Endothelial cell of umbilical vein (primary cell): ENCODE results near the gene CMIP. TPM values are rescaled to one million over a fixed set of nuclear protein-coding genes. Genes with fewer than 3 reads are reported as not detected.

Experiments used
- BruUV-seq: library from RNA; stranded (reverse); fragments of 400-500 nt; replicated peaks from 2 replicates; lab custom pipeline; 2021; lab: Mats Ljungman, UMichigan
- CTCF ChIA-PET: fragments of 300-600, 350-600 bp; sonication (Branson Sonifier 250); formaldehyde crosslinking; loops from one replicate; lab custom pipeline; 2021; ENCODE audit warnings: antibody characterized with exemption, inconsistent platforms; lab: Charles Lee
- POLR2A ChIA-PET: fragments of 300-600, 350-600 bp; sonication (Branson Sonifier 250); formaldehyde crosslinking; loops from one replicate; lab custom pipeline; 2021; ENCODE audit warnings: antibody characterized with exemption, inconsistent platforms; lab: Charles Lee
- DNase-seq: peaks from one replicate; pipeline ENCODE4 v3.0.0-alpha.2; 2011; ENCODE audit warnings: low read depth, low spot score
- FAIRE-seq: peaks from 2 replicates; lab custom pipeline; 2011; peaks lifted over from hg19 to GRCh38; lab: Jason Lieb, UNC
- H2AFZ ChIP-seq: 2 replicates; pipeline ENCODE4 v1.6.0; 2012; ENCODE audit warnings: low read depth, low read length, control low read depth, inconsistent platforms
- H3K27ac ChIP-seq: 2 replicates; pipeline ENCODE4 v1.5.1; 2011; ENCODE audit warnings: low read depth, mild to moderate bottlenecking, control low read depth, low read length, moderate library complexity; ENCODE audit not compliant: insufficient read depth
- H3K27me3 ChIP-seq, 2 experiments: 2 replicates each; pipeline versions ENCODE4 v1.6.0 to v1.6.1; 2011; ENCODE audit warnings: low read length in 2 of 2, mixed read lengths in 1 of 2; ENCODE audit not compliant: control insufficient read depth in 2 of 2, insufficient read depth in 2 of 2
- H3K36me3 ChIP-seq, 2 experiments: 2 replicates in 1 of 2; 3 replicates in 1 of 2; pipeline ENCODE4 v1.5.1; 2011; ENCODE audit warnings: low read length in 2 of 2, mild to moderate bottlenecking in 1 of 2, moderate library complexity in 1 of 2; ENCODE audit not compliant: control insufficient read depth in 2 of 2, insufficient read depth in 2 of 2; ENCODE audit errors: extremely low read depth in 1 of 2
- H3K4me1 ChIP-seq: 3 replicates; pipeline ENCODE4 v1.5.1; 2011; ENCODE audit warnings: mild to moderate bottlenecking, low read length; ENCODE audit not compliant: control insufficient read depth, insufficient read depth; ENCODE audit errors: extremely low read depth
- H3K4me2 ChIP-seq: 2 replicates; pipeline ENCODE4 v1.6.1; 2011; ENCODE audit warnings: low read length, control low read depth, mixed read lengths; ENCODE audit not compliant: insufficient read depth
- H3K4me3 ChIP-seq, 3 experiments: fragments of 200-600 bp in 1 of 3; sonication (generic), shearing (Covaris generic) in 1 of 3; replicated peaks in 1 of 3; 2 replicates each; pipeline ENCODE4 v1.5.1; 2011 to 2016; ENCODE audit warnings: control low read depth in 3 of 3, low read length in 3 of 3, mild to moderate bottlenecking in 2 of 3, inconsistent platforms in 1 of 3, low read depth in 1 of 3, moderate library complexity in 1 of 3; ENCODE audit not compliant: insufficient read depth in 1 of 3
- H3K79me2 ChIP-seq: 2 replicates; pipeline ENCODE4 v1.6.0; 2012; ENCODE audit warnings: low read length, inconsistent platforms; ENCODE audit not compliant: control insufficient read depth, insufficient read depth
- H3K9ac ChIP-seq: replicated peaks from 2 replicates; pipeline ENCODE3; 2011; ENCODE audit warnings: low read length, control low read depth; ENCODE audit not compliant: insufficient read depth; ENCODE audit errors: extremely low read depth
- H3K9me1 ChIP-seq: replicated peaks from 3 replicates; pipeline ENCODE4 v1.6.0; 2011; ENCODE audit warnings: mild to moderate bottlenecking, low read length; ENCODE audit not compliant: control insufficient read depth, insufficient read depth; ENCODE audit errors: extremely low read depth
- H3K9me3 ChIP-seq: replicated peaks from 2 replicates; pipeline ENCODE4 v1.5.1; 2012; ENCODE audit warnings: low read length, inconsistent platforms; ENCODE audit not compliant: control insufficient read depth, insufficient read depth
- H4K20me1 ChIP-seq: replicated peaks from 2 replicates; pipeline ENCODE3; 2011; ENCODE audit warnings: mild to moderate bottlenecking, low read length; ENCODE audit not compliant: control insufficient read depth, insufficient read depth; ENCODE audit errors: extremely low read depth
- EZH2 ChIP-seq: IDR thresholded peaks from 2 replicates; pipeline ENCODE4 v1.6.1; 2012; ENCODE audit warnings: borderline replicate concordance, low read depth, mild to moderate bottlenecking, moderate library complexity, low read length, inconsistent platforms; ENCODE audit not compliant: severe bottlenecking
- FOS ChIP-seq: IDR thresholded peaks from 2 replicates; pipeline ENCODE4 v1.6.1; 2011; ENCODE audit warnings: mild to moderate bottlenecking, low read length, moderate library complexity, borderline replicate concordance; ENCODE audit not compliant: insufficient read depth
- GATA2 ChIP-seq: IDR thresholded peaks from 2 replicates; pipeline ENCODE4 v1.7.0; 2011; ENCODE audit warnings: low read depth, mild to moderate bottlenecking, moderate library complexity, mixed read lengths, low read length; ENCODE audit not compliant: insufficient read length, insufficient read depth
- JUN ChIP-seq: IDR thresholded peaks from 2 replicates; pipeline ENCODE4 v1.6.1; 2011; ENCODE audit warnings: borderline replicate concordance, low read depth; ENCODE audit not compliant: insufficient read length, insufficient read depth
- MYC ChIP-seq: IDR thresholded peaks from one replicate; pipeline ENCODE4 v1.6.1; 2011; ENCODE audit warnings: mild to moderate bottlenecking, low read depth, low read length
- POLR2A ChIP-seq: IDR thresholded peaks from 2 replicates; pipeline ENCODE4 v1.6.1; 2012; ENCODE audit warnings: low read depth, mild to moderate bottlenecking, control low read depth, low read length
- POLR2AphosphoS5 ChIP-seq: IDR thresholded peaks from 2 replicates; pipeline ENCODE4 v1.6.1; 2012; ENCODE audit warnings: low read depth, mild to moderate bottlenecking, control low read depth, low read length, moderate library complexity; ENCODE audit not compliant: insufficient read depth
- dilution Hi-C: fragments of 300-500 bp; cut with MboI; formaldehyde crosslinking; loops from one replicate; pipeline ENCODE4 v1.15.0; 2019; ENCODE audit warnings: low sequenced_read_pairs; ENCODE audit not compliant: extremely low pct_ligation_motif_present
- intact Hi-C: fragments of 100-400 bp; cut with micrococcal nuclease; formaldehyde crosslinking; loops from one replicate; pipeline ENCODE4 v1.10.0; 2022
- polyA plus RNA-seq, 4 experiments: library from polyadenylated mRNA; depleted of rRNA in 3 of 4; stranded (reverse) in 3 of 4; unstranded in 1 of 4; fragments of >200 nt; gene quantifications; 2 replicates each; pipeline versions ENCODE4 v1.2.1 to v1.2.3, GENCODE V29; 2011 to 2012; ENCODE audit warnings: missing spikeins in 1 of 4
- total RNA-seq: library from RNA; stranded (reverse); gene quantifications from 2 replicates; pipeline ENCODE4 v1.2.3, GENCODE V29; 2021
- TF ChIP-seq, protein P1 (sequence below), 2 donors: IDR thresholded peaks; 1 replicate in 1 of 2; 2 replicates in 1 of 2; pipeline ENCODE4 v1.5.1; 2011; ENCODE audit warnings: low read length in 2 of 2, mild to moderate bottlenecking in 2 of 2, moderate library complexity in 2 of 2, control low read depth in 1 of 2, inconsistent platforms in 1 of 2, low read depth in 1 of 2; ENCODE audit not compliant: insufficient read depth in 1 of 2; ENCODE audit errors: extremely low read depth in 1 of 2

The CMIP gene
- total and polyA plus RNA-seq, 2 donors (not counting 3 experiments of a cell fraction or from before 2014, with no cell fraction given), result 29.0 to 101 TPM

DNA sequence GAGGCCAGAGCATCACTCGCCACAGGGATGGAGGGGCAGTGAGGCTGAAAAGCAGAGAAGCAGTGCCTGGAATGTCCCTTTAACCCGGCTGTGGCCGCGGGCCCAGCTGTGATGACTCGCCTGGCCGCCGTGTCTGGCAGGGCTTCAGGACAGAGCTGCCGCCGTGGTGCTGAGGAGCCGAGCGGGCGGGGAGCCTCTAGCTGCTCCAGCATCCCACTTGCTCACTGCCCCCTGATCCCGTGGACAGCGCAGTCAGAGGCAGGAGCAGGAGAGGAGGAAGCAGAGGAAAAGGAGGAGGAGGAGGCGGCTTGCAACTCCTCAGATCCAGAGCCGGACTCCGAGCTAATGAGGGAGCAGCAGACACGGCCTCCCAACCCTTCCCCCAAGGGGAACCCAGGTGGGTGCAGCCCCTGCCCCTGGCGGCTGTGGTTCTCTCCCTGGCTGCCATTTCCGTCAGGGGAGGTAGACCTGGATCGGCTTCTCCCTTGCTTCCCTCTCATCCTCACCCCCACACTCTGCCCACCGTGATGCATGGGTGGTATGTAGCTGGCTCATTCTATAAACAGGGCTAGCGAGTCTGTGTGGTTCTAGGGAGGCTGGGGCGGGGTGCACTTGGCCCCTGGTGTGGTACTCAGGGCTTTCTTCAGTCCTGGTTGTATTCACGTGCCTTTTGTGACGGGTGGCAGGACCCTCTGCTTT is 165.7 kb downstream of the CMIP start:
- peaks cover 2 to 6% of the 10 kb centered on the region in 2 experiments for H3K36me3 ChIP-seq
- FAIRE-seq (peak; percentile 88), DNase-seq (peak; percentile 77)
- dilution Hi-C loops (no loop called here), intact Hi-C loops (loop anchor here (5.0 kb wide), 2 partner anchors 58 to 118 kb away; no protein-coding TSS in a partner anchor)
- H3K4me2 ChIP-seq, result no peak overlapping the region
- CTCF ChIA-PET, result interaction anchor here (0.6 to 1.4 kb wide), 6 partner anchors 9 to 181 kb away, joined by 3 to 5 read pairs (median 3); no protein-coding TSS in a partner anchor
- peaks cover 46% of the 10 kb centered on the region for H3K4me1 ChIP-seq
- peaks cover 17% of the 10 kb centered on the region for H3K79me2 ChIP-seq
- BruUV-seq, result no TSS peak
- no peaks in the 10 kb centered on the region for H3K9me1 ChIP-seq
- peak overlapping the region; percentile 7 for H3K9ac ChIP-seq
- peak overlapping the region; percentile 49 for H3K27ac ChIP-seq
- no peaks in the 10 kb centered on the region for H3K9me3 ChIP-seq
- no peaks in the 10 kb centered on the region for H4K20me1 ChIP-seq
- H3K27me3 ChIP-seq, result no peaks in the 10 kb centered on the region
- H3K4me3 ChIP-seq, result peak overlapping the region in 1 of 3 experiments; percentile 18
- TF ChIP-seq GATA2 (no peak), POLR2AphosphoS5 (peak; percentile 42), JUN (no peak), POLR2A (no peak), FOS (no peak), EZH2 (no peak), MYC (no peak)
- TF ChIP-seq, protein P1, sequence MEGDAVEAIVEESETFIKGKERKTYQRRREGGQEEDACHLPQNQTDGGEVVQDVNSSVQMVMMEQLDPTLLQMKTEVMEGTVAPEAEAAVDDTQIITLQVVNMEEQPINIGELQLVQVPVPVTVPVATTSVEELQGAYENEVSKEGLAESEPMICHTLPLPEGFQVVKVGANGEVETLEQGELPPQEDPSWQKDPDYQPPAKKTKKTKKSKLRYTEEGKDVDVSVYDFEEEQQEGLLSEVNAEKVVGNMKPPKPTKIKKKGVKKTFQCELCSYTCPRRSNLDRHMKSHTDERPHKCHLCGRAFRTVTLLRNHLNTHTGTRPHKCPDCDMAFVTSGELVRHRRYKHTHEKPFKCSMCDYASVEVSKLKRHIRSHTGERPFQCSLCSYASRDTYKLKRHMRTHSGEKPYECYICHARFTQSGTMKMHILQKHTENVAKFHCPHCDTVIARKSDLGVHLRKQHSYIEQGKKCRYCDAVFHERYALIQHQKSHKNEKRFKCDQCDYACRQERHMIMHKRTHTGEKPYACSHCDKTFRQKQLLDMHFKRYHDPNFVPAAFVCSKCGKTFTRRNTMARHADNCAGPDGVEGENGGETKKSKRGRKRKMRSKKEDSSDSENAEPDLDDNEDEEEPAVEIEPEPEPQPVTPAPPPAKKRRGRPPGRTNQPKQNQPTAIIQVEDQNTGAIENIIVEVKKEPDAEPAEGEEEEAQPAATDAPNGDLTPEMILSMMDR (IDR thresholded peaks at IDR 0.05; ENCODE audit: extremely low read depth in 1 of 2, insufficient read depth in 1 of 2, low read depth in 1 of 2, low read length in 2 of 2), result no peak
- H2AFZ ChIP-seq, result no peak overlapping the region
- POLR2A ChIA-PET, result no interaction called here
